HG03159 (cell line): ENCODE measurements around the gene GNB3.
"Not testable (repeated sequence)": the region's sequence is repeated elsewhere in the genome, so short reads cannot be mapped to it uniquely, and the experiment has no call there.

Experiments
- ATAC-seq: cut with Tn5 transposase; IDR thresholded peaks from one replicate; pipeline ENCODE4 v1.9.1; 2021; ENCODE audit warnings: mild to moderate bottlenecking, moderate library complexity; ENCODE audit not compliant: unreplicated experiment

GNB3 gene

GRCh38 chr12:6874015-6874368, 33.3 kb downstream of the GNB3 start:
- not testable (repeated sequence) for ATAC-seq

- not testable (repeated sequence) for ATAC-seq
Measured at GRCh38 chr12:6879824-6880223, 39.1 kb downstream of the GNB3 start.

- no peak for ATAC-seq
Measured at GRCh38 chr12:6883252-6883651, 42.5 kb downstream of the GNB3 start.

GRCh38 chr12:6883683-6884082, 43.0 kb downstream of the GNB3 start:
- ATAC-seq, result no peak

GRCh38 chr12:6884539-6884938, 43.8 kb downstream of the GNB3 start:
- ATAC-seq, result no peak

DNA sequence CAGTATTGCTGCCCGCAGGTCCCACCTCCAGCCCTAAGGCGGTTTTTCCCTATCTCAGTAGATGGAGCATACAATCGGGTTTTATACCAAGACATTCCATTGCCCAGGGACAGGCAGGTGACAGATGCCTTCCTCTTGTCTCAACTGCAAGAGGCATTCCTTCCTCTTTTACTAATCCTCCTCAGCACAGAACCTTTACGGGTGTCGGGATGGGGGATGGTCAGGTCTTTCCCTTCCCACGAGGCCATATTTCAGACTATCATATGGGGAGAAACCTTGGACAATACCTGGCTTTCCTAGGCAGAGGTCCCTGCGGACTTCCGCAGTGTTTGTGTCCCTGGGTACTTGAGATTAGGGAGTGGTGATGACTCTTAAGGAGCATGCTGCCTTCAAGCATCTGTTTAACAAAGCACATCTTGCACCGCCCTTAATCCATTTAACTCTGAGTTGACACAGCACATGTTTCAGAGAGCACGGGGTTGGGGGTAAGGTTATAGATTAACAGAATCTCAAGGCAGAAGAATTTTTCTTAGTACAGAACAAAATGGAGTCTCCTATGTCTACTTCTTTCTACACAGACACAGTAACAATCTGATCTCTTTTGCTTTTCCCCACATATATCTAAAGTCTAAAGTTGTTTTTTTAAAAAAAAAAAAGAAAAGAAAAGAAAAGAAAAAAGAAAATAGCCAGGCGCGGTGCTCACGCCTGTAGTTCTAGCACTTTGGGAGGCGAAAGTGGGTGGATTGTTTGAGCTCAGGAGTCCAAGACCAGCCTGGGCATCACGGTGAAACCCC, 45.7 kb downstream of the GNB3 start:
- ATAC-seq, result not testable (repeated sequence)

DNA sequence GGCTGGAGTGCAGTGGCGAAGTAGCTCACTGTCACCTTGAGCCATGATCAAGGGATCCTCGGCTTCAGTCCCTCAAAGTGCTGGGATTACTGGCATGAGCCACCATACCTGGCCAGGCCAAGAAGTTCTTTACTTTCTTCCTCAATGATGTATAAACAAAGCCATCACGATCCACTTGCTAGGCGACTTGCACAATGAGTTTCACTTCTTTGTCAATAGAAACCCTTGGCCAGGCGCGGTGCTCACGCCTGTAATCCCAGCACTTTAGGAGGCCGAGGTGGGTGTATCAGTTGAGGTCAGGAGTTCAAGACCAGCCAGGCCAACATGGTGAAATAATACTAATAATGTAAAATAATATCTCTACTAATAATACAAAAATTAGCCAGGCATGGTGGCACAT, 46.7 kb downstream of the GNB3 start:
- ATAC-seq, result no peak

- no peak for ATAC-seq
Measured at GRCh38 chr12:6888360-6888759, 47.6 kb downstream of the GNB3 start.

- not testable (repeated sequence) for ATAC-seq
Measured at GRCh38 chr12:6888794-6889193, 48.1 kb downstream of the GNB3 start.

DNA sequence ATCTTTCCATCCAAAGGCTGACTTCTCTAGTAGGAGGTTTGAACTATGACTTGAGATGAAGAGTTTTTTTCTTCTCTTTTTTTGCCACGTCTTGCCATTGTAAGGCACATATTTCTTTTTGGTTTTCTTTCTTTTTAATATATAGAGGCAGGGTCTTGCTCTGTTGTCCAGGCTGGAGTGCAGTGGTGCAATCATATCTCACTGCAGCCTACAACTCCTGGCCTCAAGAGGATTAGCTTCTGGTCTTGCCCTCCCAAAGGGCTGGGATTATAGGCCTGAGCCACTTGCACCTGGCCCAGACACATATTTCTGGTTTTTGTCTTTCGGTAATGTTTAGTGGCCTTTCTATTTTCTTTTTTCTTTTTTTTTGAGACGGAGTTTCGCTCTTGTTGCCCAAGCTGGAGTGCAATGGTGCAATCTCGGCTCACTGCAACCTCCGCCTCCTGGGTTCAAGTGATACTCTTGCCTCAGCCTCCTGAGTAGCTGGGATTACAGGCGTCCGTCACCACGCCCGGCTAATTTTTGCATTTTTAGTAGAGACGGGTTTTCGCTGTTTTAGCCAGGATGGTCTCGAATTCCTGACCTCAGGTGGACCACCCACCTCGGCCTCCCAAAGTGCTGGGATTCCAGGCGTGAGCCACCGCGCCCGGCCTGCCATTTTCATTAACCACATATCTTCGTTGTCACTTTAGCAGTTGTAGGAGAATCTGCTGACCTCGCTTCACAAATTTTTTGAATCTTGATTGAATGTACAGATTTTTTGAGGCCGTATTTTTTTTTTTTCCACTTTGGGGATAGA, 49.2 kb downstream of the GNB3 start:
- ATAC-seq, result not testable (repeated sequence)

GRCh38 chr12:6890789-6891645, 50.3 kb downstream of the GNB3 start:
- ATAC-seq, result peak; percentile 89

GRCh38 chr12:6891646-6892001, 50.9 kb downstream of the GNB3 start:
- ATAC-seq, result no peak

DNA sequence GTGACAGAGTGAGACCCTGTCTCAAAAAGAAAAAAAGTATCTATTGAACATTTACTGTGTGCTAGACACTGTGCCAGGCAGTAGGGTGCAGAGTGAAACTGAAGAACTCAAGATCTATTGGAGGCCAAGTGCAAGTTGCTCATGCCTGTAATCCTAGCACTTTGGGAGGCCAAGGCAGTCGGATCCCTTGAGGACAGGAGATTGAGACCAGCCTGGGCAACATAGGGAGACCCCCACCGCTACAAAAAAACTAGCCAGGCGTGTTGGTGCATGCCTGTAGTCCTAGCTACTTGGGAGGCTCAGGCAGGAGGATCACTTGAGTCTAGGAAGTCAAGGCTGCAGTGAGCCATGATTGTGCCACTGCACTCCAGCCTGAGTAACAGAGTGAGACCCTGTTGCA, 52.0 kb downstream of the GNB3 start:
- ATAC-seq, result not testable (repeated sequence)

DNA sequence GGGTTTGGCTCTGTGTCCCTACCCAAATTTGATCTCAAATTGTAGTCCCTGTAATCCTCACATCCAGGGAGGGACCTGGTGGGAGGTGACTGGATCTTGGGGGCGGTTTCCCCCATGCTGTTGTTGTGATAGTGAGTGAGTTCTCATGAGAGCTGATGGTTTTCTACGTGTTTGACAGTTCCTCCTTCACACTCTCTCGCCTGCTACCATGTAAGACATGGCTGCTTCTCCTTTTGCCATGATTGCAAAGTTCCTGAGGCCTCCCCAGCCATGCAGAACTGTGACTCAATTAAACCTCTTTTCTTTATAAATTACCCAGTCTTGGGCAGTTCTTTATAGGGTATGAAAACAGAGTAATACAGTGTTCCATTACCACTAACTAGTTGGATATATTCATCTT, 53.6 kb downstream of the GNB3 start:
- ATAC-seq, result no peak
